Thyroid gland (tissue), 4 donors: Measurements from ENCODE around the gene ATP2A1. TPM values are rescaled to one million over a fixed set of nuclear protein-coding genes. Genes with fewer than 3 reads are reported as not detected.

ENCODE experiments used
- DNase-seq, 2 donors: peaks; one replicate each; pipeline ENCODE4 v3.0.0-alpha.2; 2019
- H3K27ac ChIP-seq, 3 donors: fragments of 200-600 bp; sonication (generic); 1 replicate in 2 of 3; 2 replicates in 1 of 3; pipeline ENCODE4 v1.5.1; 2016 to 2019; ENCODE audit warnings: mild to moderate bottlenecking in 1 of 3, moderate library complexity in 1 of 3
- H3K27me3 ChIP-seq: fragments of 200-600 bp; sonication (generic); one replicate; pipeline ENCODE4 v1.5.1; 2019
- H3K36me3 ChIP-seq, 2 donors: fragments of 200-600 bp; sonication (generic); one replicate each; pipeline ENCODE4 v1.5.1; 2016 to 2019
- H3K4me1 ChIP-seq, 2 donors: fragments of 200-600 bp; sonication (generic); one replicate each; pipeline ENCODE4 v1.5.1; 2017 to 2019
- H3K4me3 ChIP-seq, 3 donors: fragments of 200-600 bp; sonication (generic); replicated peaks in 1 of 3; 1 replicate in 2 of 3; 2 replicates in 1 of 3; pipeline ENCODE4 v1.5.1; 2016; ENCODE audit warnings: mild to moderate bottlenecking in 1 of 3
- H3K9me3 ChIP-seq: fragments of 200-600 bp; sonication (generic); one replicate; pipeline ENCODE4 v1.5.1; 2017
- CTCF ChIP-seq, 6 experiments: fragments of 200-600 bp in 3 of 6; fragments of 450-650 bp in 3 of 6; sonication (generic) in 3 of 6; IDR thresholded peaks; one replicate each; pipeline ENCODE4 v1.5.1; 2016 to 2019; ENCODE audit warnings: antibody characterized with exemption in 6 of 6, mild to moderate bottlenecking in 2 of 6, inconsistent platforms in 1 of 6, moderate library complexity in 1 of 6
- POLR2A ChIP-seq, 2 donors: fragments of 450-650 bp; IDR thresholded peaks; one replicate each; pipeline ENCODE4 v1.6.1; 2017; ENCODE audit warnings: antibody characterized with exemption in 2 of 2, mild to moderate bottlenecking in 2 of 2, moderate library complexity in 1 of 2
- WGBS, 2 donors: methylation state at CpG; one replicate each; pipeline ENCODE4 v1.1.5; 2017; 5-methylcytosine and 5-hydroxymethylcytosine counted together
- intact Hi-C: fragments of 100-400 bp; cut with DNase I; formaldehyde crosslinking; loops from one replicate; pipeline ENCODE4 v1.15.1; 2023
- total RNA-seq, 4 donors: library from RNA; depleted of rRNA; stranded (reverse); fragments of >200 nt; gene quantifications; one replicate each; pipeline ENCODE4 v1.2.3, GENCODE V29; 2016

The ATP2A1 gene
- total RNA-seq, 4 donors from 2014 or later: 0.27 to 2.7 (median 2.3) TPM; not detected in 1

GRCh38 chr16:28905800-28906372, 27.6 kb downstream of the ATP2A1 start:
- WGBS, 2 donors: 83 to 84% methylated on average over 16 to 18 of the region's 24 CpGs
- Histone ChIP-seq H3K27ac (no peak overlapping the region), H3K4me1 (no peaks in the 10 kb centered on the region), H3K36me3 (peaks cover 0 to 28% of the 10 kb centered on the region in 2 donors), H3K27me3 (no peaks in the 10 kb centered on the region), H3K9me3 (no peaks in the 10 kb centered on the region), H3K4me3 (no peak overlapping the region)
- TF ChIP-seq CTCF (IDR thresholded peaks at IDR 0.05) (no peak), POLR2A (IDR thresholded peaks at IDR 0.05) (no peak)
- DNase-seq: no peak
- intact Hi-C loops: no loop called here

- no peak overlapping the region for H3K27ac ChIP-seq
- WGBS, 2 donors: 88% methylated on average over 14 to 19 of the region's 19 CpGs
Measured at GRCh38 chr16:28910086-28911031, 32.1 kb downstream of the ATP2A1 start.

GRCh38 chr16:28912558-28912957, 34.3 kb downstream of the ATP2A1 start:
- Histone ChIP-seq H3K4me3 (no peak overlapping the region), H3K27ac (no peak overlapping the region), H3K4me1 (no peaks in the 10 kb centered on the region), H3K27me3 (no peaks in the 10 kb centered on the region), H3K9me3 (no peaks in the 10 kb centered on the region), H3K36me3 (peaks cover 15 to 32% of the 10 kb centered on the region in 2 donors)
- no peak for DNase-seq
- intact Hi-C loops: no loop called here
- TF ChIP-seq POLR2A (IDR thresholded peaks at IDR 0.05) (no peak), CTCF (IDR thresholded peaks at IDR 0.05) (no peak)
- 92% methylated on average over 12 of the region's 12 CpGs for WGBS, 2 donors

More at GRCh38 chr16:28910086-28911031, 32.1 kb downstream of the ATP2A1 start:
- H3K4me3 ChIP-seq: no peak overlapping the region
- TF ChIP-seq POLR2A (IDR thresholded peaks at IDR 0.05): no peak
- no peak for TF ChIP-seq CTCF (IDR thresholded peaks at IDR 0.05)
- H3K27me3 ChIP-seq: no peaks in the 10 kb centered on the region
- peaks cover 8 to 29% of the 10 kb centered on the region in 2 donors for H3K36me3 ChIP-seq
- intact Hi-C loops: no loop called here
- no peak for DNase-seq
- no peaks in the 10 kb centered on the region for H3K4me1 ChIP-seq
- H3K9me3 ChIP-seq: no peaks in the 10 kb centered on the region

GRCh38 chr16:28913946-28914724, 35.8 kb downstream of the ATP2A1 start:
- Histone ChIP-seq H3K27ac (no peak overlapping the region), H3K27me3 (no peaks in the 10 kb centered on the region), H3K4me3 (no peak overlapping the region), H3K9me3 (no peaks in the 10 kb centered on the region), H3K4me1 (no peaks in the 10 kb centered on the region), H3K36me3 (peaks cover 19 to 34% of the 10 kb centered on the region in 2 donors)
- no peak for TF ChIP-seq POLR2A (IDR thresholded peaks at IDR 0.05)
- no peak for TF ChIP-seq CTCF (IDR thresholded peaks at IDR 0.05)
- no peak for DNase-seq
- intact Hi-C loops: no loop called here
- 95 to 96% methylated on average over 25 of the region's 29 CpGs for WGBS, 2 donors
